ENCODE results near the gene CORO6.

GRCh38 chr17:29590411-29591145 is 32.1 kb downstream of the CORO6 start:
- TF ChIP-seq CTCF (IDR thresholded peaks at IDR 0.05; ENCODE audit: poor library complexity, severe bottlenecking), result no peak
- no peak for TF ChIP-seq POLR2AphosphoS5 (IDR thresholded peaks at IDR 0.05)
- TF ChIP-seq MXI1 (conservative IDR thresholded peaks at IDR 0.05; ENCODE audit: poor library complexity, severe bottlenecking), result no peak

All from neural cell (in vitro differentiated cells).